Inferior parietal cortex (tissue), 1 donor: ENCODE results near the gene VTI1A.

Experiments used
- DNase-seq: peaks from one replicate; pipeline ENCODE4 v3.0.0-alpha.2; 2016; ENCODE audit errors: extremely low spot score

Gene VTI1A

GRCh38 chr10:112805701-112806100, 358.7 kb downstream of the VTI1A start:
- DNase-seq, result no peak

- DNase-seq, result no peak
Measured at GRCh38 chr10:112807013-112807412, 360.0 kb downstream of the VTI1A start.

- DNase-seq, result no peak
Measured at GRCh38 chr10:112809736-112810135, 362.7 kb downstream of the VTI1A start.

- DNase-seq, result no peak
Measured at GRCh38 chr10:112810711-112811151, 363.7 kb downstream of the VTI1A start.

- no peak for DNase-seq
Measured at GRCh38 chr10:112811741-112812551, 364.9 kb downstream of the VTI1A start.

GRCh38 chr10:112812586-112812985, 365.6 kb downstream of the VTI1A start:
- no peak for DNase-seq

- DNase-seq, result no peak
Measured at GRCh38 chr10:112813866-112814591, 367.0 kb downstream of the VTI1A start.

GRCh38 chr10:112815269-112816032, 368.4 kb downstream of the VTI1A start:
- DNase-seq, result no peak

GRCh38 chr10:112816033-112816430, 369.0 kb downstream of the VTI1A start:
- DNase-seq, result no peak

GRCh38 chr10:112816891-112817290, 369.9 kb downstream of the VTI1A start:
- no peak for DNase-seq

GRCh38 chr10:112817981-112818777, 371.2 kb downstream of the VTI1A start:
- DNase-seq, result no peak

GRCh38 chr10:112819231-112819630, 372.2 kb downstream of the VTI1A start:
- DNase-seq, result no peak

- DNase-seq, result no peak
Measured at GRCh38 chr10:112820320-112820719, 373.3 kb downstream of the VTI1A start.

GRCh38 chr10:112821038-112821437, 374.0 kb downstream of the VTI1A start:
- DNase-seq, result no peak

GRCh38 chr10:112821663-112822062, 374.6 kb downstream of the VTI1A start:
- no peak for DNase-seq

GRCh38 chr10:112823007-112823406, 376.0 kb downstream of the VTI1A start:
- DNase-seq, result no peak

- DNase-seq, result no peak
Measured at GRCh38 chr10:112823604-112824003, 376.6 kb downstream of the VTI1A start.

GRCh38 chr10:112826018-112826697, 379.1 kb downstream of the VTI1A start:
- no peak for DNase-seq

GRCh38 chr10:112827086-112827485, 380.1 kb downstream of the VTI1A start:
- DNase-seq, result no peak

GRCh38 chr10:112827951-112828350, 380.9 kb downstream of the VTI1A start:
- DNase-seq, result no peak

GRCh38 chr10:112831859-112832258, 384.8 kb downstream of the VTI1A start:
- no peak for DNase-seq
